Upper lobe of right lung (tissue), 1 donor: Measurements from ENCODE around the gene EML6. TPM values are rescaled to one million over a fixed set of nuclear protein-coding genes. Genes with fewer than 3 reads are reported as not detected.

Source experiments
- ATAC-seq: fragments of 200-7000 bp; cut with Tn5 transposase; one replicate; pipeline ENCODE4 v1.9.1; 2020; ENCODE audit warnings: mild to moderate bottlenecking, moderate library complexity
- DNase-seq: peaks from one replicate; pipeline ENCODE4 v3.0.0-alpha.2; 2020
- H3K27ac ChIP-seq: fragments of 200-600 bp; one replicate; pipeline ENCODE4 v1.8.0; 2022
- H3K27me3 ChIP-seq: fragments of 200-600 bp; one replicate; pipeline ENCODE4 v1.8.0; 2022; ENCODE audit warnings: mild to moderate bottlenecking
- H3K36me3 ChIP-seq: fragments of 200-600 bp; one replicate; pipeline ENCODE4 v1.8.0; 2022
- H3K4me1 ChIP-seq: fragments of 200-600 bp; one replicate; pipeline ENCODE4 v1.8.0; 2022
- H3K4me3 ChIP-seq: fragments of 200-600 bp; one replicate; pipeline ENCODE4 v1.8.0; 2022; ENCODE audit warnings: mild to moderate bottlenecking
- H3K9me3 ChIP-seq: fragments of 200-600 bp; one replicate; pipeline ENCODE4 v1.8.0; 2022
- intact Hi-C: fragments of 100-400 bp; cut with DNase I; formaldehyde crosslinking; loops from one replicate; pipeline ENCODE4 v1.11.0; 2022
- total RNA-seq: library from RNA; stranded (reverse); fragmentation: NEBNext Ultra II Directional; extraction: Animal tissue kit (Norgen Biotek cat#: 25700); gene quantifications from one replicate; pipeline ENCODE4 v1.2.1, GENCODE V29; 2021
- TF ChIP-seq, protein P1 (sequence below): fragments of 200-600 bp; IDR thresholded peaks from one replicate; pipeline ENCODE4 v1.8.0; 2022; ENCODE audit warnings: antibody characterized with exemption
- donor health status: DM: no; HTN: yes; CAD: no; lungs with severe emphysema.

The EML6 gene
- total RNA-seq, 1 donor from 2014 or later = 1.4 TPM

DNA sequence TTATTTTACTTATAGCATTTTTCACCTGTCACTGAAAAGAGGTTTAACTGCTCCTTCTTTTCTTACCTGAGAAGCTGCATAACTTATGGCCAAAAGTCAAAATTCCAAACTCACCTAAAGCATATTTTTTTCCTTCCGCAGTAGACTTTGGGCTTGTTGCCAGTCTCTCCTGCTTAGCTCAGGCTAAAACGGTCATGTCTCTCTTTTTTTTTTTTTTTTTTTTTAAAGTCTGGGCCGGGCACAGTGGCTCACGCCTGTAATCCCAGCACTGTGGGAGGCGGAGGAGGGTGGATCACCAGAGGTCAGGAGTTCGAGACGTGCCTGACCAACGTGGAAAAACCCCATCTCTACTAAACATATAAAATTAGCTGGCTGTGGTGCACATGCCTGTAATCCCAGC lies 213.3 kb downstream of the EML6 start:
- no peaks in the 10 kb centered on the region for H3K9me3 ChIP-seq
- no peaks in the 10 kb centered on the region for H3K4me1 ChIP-seq
- ATAC-seq = no peak
- H3K4me3 ChIP-seq = no peak overlapping the region
- no peak overlapping the region for H3K27ac ChIP-seq
- H3K36me3 ChIP-seq = no peaks in the 10 kb centered on the region
- TF ChIP-seq, protein P1, sequence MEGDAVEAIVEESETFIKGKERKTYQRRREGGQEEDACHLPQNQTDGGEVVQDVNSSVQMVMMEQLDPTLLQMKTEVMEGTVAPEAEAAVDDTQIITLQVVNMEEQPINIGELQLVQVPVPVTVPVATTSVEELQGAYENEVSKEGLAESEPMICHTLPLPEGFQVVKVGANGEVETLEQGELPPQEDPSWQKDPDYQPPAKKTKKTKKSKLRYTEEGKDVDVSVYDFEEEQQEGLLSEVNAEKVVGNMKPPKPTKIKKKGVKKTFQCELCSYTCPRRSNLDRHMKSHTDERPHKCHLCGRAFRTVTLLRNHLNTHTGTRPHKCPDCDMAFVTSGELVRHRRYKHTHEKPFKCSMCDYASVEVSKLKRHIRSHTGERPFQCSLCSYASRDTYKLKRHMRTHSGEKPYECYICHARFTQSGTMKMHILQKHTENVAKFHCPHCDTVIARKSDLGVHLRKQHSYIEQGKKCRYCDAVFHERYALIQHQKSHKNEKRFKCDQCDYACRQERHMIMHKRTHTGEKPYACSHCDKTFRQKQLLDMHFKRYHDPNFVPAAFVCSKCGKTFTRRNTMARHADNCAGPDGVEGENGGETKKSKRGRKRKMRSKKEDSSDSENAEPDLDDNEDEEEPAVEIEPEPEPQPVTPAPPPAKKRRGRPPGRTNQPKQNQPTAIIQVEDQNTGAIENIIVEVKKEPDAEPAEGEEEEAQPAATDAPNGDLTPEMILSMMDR = no peak
- DNase-seq = no peak
- H3K27me3 ChIP-seq = no peaks in the 10 kb centered on the region
- intact Hi-C loops = no loop called here

DNA sequence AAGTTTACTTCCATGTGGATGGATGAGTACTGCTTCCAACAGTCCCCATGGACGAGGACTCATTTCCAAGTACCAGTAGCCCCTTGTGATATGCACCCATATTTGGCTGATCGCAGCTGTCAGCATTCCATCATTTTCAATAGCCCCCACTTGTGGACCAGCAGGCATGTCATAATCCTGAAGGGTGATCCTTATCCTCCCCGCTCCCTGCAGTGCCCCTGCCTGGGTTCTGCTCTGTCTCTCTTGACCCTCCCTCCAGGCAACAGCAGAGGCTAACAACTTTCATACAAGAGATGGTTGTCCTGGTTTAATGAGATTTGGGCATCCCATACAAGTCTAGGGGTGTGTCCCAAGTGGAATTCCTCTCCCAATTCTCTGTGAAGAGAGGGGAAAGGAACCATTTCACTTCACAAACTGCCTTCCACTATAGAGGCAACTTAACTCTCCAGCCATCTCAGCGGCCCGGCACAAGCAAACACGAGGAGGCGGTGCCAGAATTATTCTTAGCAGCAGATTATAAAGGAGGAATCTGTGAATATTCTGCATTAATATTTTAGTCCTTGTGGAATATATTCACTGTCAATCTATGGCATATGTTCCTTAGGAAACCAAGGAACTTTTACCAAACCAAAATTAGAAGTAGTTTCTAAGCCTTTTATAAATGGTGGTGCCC lies 216.1 kb downstream of the EML6 start:
- no peaks in the 10 kb centered on the region for H3K9me3 ChIP-seq
- TF ChIP-seq, protein P1 = no peak
- no peaks in the 10 kb centered on the region for H3K36me3 ChIP-seq
- no peaks in the 10 kb centered on the region for H3K27me3 ChIP-seq
- intact Hi-C loops = no loop called here
- no peak overlapping the region for H3K27ac ChIP-seq
- no peaks in the 10 kb centered on the region for H3K4me1 ChIP-seq
- DNase-seq (no peak), ATAC-seq (no peak)
- no peak overlapping the region for H3K4me3 ChIP-seq

GRCh38 chr2:54940723-54941122 lies 217.3 kb downstream of the EML6 start:
- intact Hi-C loops = no loop called here
- TF ChIP-seq, protein P1 = no peak

DNA sequence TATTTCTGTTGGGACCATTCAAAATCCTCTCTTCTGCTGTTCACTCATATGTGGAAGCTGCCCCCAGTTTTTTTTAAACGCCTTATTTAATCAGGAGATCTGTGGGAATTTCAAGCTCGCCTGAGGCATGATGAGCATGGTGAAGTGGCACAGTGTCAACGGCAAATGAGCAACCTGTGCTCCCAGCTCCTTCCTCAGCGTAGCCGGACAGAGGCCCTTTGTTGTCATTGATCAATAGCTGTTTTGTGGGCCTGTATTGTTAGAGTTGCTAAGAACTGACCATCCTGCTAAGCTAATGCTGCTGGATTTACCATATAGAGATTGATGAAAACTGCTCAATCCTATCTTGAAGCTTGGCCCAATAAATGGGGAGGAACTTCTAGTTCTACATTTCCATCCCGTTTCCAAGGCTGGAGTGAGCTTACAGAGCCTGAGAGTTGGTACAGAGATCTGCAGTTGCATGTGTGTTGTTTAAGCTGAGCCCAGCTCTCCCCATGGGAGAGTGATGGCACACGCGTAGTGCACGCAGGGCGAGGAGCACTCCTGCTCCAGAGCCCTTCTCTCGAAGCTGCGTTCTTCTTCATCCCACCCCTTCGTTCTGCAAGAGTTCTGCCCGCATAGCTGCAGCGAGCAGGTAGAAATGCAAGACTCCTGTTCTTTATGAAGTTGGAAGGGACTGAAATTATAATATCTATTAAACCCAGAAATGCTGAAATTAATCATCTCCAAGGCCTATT lies 218.0 kb downstream of the EML6 start:
- TF ChIP-seq, protein P1 = no peak
- Histone ChIP-seq H3K4me1 (no peaks in the 10 kb centered on the region), H3K4me3 (no peak overlapping the region), H3K9me3 (no peaks in the 10 kb centered on the region), H3K36me3 (no peaks in the 10 kb centered on the region), H3K27me3 (no peaks in the 10 kb centered on the region), H3K27ac (no peak overlapping the region)
- no peak for ATAC-seq
- no peak for DNase-seq
- intact Hi-C loops = no loop called here

More at GRCh38 chr2:54940723-54941122, 217.3 kb downstream of the EML6 start:
- Histone ChIP-seq H3K27me3 (no peaks in the 10 kb centered on the region), H3K36me3 (no peaks in the 10 kb centered on the region), H3K4me3 (no peak overlapping the region), H3K9me3 (no peaks in the 10 kb centered on the region), H3K4me1 (no peaks in the 10 kb centered on the region), H3K27ac (no peak overlapping the region)
- ATAC-seq (no peak), DNase-seq (no peak)

GRCh38 chr2:54942373-54942772 lies 218.9 kb downstream of the EML6 start:
- TF ChIP-seq, protein P1 = no peak

More at GRCh38 chr2:54942373-54942772, 218.9 kb downstream of the EML6 start:
- ATAC-seq (peak; percentile 23), DNase-seq (no peak)
- Histone ChIP-seq H3K27ac (no peak overlapping the region), H3K36me3 (no peaks in the 10 kb centered on the region), H3K27me3 (no peaks in the 10 kb centered on the region), H3K4me3 (no peak overlapping the region), H3K9me3 (no peaks in the 10 kb centered on the region), H3K4me1 (no peaks in the 10 kb centered on the region)
- intact Hi-C loops = no loop called here
